ENCODE data around the gene DUOX1. TPM values are rescaled to one million over a fixed set of nuclear protein-coding genes. Genes with fewer than 3 reads are reported as not detected.
A peak's percentile ranks its signal among the peaks of the same experiment; 100 is the strongest.

Gene DUOX1
- total RNA-seq, 1 experiment from 2014 or later = not detected

DNA sequence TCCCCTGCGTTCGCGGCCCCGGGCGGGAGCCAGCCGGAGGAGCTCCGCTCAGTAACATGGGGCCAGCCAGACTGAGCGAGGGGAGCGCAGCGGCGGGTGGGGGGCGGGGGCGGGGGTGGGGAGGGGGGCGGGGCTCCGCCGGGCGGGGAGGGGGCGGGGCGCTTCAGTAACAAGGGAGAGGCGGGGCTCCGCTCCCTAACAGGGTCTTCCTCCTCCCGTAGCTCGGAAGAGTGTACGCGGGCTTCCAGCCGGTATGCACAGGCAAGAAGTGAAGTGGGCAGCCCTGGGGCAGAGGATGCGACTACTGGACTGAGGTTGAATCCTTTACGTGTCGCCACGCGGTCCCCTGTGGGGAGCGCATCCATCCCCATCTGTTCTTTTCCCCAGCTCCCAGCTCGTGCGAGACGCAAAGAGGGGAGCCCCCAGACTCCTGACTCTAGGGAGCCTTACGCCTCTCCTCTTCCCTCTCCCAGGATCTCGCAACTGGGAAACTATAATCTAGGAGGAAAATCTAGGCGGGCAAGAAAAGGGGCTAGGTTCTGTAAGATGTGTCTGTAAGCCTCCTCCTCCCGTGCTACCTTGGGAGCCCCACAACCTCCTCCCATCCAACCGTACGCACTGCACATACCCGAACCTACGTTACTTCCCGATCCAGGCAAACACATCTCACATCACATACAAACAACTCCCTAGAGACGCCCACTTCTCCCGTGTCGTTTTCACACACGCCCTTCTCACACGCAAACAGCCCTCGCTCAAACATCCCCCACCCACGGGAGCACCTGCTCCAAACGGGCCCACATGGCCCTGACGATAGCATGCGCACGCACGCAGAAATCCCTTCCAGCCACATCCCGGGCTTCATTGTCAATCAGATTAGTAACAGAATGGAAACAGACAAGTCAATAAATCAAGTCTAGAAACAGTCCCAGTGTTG is 58.4 kb downstream of the DUOX1 start, which contains the start of gene SHF:
Gene SHF, minus strand, starts transcription at position 73 of the 937 bp plus-strand sequence. Its CDS starts 15 bp downstream, at position 58.
- peak; percentile 47 for DNase-seq (ENCODE audit: low read depth)

DNA sequence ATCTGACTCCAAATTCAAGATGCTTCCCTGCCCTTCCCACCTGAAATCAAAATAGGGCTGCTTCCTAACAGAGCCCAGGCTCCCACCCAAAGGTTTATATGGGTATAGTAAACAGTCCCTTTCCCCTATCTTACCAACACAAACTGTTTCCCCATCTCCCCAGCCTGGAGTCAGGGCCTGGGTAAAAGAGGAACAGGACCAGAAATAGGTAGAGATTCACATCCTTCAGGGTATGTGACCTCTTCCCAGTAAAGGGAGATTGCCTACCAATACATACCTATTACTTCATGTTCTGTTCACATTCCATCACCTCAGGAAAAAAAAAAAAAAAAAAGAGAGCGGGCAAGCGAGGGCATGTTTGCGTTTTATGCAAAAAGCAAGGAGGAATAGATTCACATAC is 67.7 kb downstream of the DUOX1 start:
- no peak for DNase-seq (ENCODE audit: low read depth)

DNA sequence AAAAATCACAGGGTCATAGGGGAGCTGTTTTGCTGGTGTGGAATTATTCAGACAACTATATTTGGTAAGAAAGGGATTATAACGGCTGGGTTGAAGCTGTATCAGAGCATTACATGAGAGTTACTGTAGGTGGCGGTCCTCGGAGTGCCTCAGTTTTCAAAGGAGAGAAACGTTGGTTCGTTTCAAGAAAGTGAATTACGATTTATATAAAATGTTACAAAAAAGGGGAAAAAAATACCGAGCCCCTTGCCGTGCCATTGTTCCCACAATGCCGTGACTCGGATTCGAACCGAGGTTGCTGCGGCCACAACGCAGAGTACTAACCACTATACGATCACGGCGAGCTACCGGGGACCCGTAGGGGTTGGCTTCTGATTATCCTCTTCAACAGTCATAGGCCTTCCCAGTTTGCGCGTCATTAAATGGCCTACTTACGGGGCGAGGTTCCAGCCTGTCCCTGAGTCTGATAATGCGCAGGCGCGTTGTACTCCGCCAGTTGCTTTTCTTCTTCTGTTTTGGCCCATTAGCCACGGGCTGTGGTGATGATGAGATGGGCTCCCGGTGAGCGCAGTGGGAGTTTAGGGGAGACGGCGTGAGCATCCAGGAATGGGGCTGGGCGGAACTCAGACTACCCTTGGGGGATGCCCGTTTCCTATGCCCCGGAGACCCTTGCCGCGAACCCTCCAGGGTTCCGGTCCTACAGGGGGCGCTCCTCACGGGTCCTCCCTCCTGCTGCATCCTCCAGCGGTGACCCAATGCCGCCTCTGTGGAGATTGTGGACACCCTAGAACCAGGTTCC is 68.7 kb downstream of the DUOX1 start:
- DNase-seq (ENCODE audit: low read depth) = peak; percentile 97

DNA sequence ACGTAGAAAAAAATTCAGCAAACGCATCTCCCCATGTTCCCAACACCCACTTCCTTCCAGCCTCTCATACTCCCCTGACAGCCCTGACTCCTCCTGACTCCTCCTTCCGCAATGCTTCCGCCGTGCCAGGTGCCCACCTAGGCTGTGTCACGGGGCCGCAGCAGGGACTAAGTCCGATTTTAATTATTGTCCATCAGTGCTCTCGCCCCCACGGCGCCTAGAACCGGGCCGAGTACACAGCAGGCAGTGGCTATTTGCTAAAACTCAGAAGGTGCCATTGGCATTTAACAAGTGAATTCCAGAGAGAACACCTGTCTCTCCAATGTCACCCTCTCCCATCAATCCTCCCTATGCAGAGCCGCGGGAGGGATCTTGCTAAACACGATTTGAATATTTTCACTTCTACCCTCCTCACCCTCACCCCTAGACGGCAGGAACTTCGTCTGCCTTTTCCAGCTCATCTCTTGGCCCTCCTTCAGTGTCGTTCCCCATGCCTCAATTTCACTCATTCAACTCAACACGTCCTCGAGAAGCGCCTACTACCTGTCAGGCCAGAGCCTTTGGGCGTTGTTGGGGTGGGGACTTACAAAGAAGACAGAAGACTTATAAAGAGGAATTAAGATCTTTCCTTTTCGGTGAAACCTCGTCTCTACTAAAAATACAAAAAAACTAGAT is 69.5 kb downstream of the DUOX1 start:
- no peak for DNase-seq (ENCODE audit: low read depth)

DNA sequence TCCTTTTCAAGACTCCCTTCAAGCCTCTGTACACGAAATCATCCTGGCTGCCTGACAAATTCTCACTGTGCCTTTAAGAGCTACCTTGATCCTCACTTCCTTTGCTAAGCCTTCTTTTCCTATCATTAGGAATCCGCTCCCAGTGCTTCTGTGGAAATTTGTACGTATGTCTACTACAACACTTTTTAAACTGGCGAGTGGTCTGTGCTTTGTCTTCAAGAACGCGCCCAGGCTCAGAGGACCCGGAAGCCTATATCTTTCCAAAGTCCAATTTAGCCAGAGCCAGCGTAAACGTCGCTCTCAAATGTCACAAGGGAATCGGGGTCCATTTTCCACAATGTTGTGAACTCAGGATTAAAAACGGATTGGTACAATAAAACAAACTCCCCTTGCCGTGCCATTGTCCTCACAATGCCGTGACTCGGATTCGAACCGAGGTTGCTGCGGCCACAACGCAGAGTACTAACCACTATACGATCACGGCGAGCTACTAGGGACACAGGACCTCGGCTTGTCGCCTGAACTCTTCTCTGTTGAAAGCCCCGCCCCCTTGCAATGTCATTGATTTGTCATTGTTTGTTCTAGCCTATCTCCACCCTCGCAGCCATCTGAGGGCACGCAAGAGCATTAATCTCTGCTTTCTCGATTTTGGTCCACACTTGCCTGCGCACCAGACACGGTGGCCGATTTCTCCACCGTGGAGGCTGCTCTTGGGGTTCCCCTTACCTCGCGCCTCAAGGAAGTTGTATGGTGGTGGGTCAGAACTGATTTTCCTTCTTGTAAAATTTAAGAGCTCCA is 70.4 kb downstream of the DUOX1 start:
- peak; percentile 96 for DNase-seq (ENCODE audit: low read depth)

DNA sequence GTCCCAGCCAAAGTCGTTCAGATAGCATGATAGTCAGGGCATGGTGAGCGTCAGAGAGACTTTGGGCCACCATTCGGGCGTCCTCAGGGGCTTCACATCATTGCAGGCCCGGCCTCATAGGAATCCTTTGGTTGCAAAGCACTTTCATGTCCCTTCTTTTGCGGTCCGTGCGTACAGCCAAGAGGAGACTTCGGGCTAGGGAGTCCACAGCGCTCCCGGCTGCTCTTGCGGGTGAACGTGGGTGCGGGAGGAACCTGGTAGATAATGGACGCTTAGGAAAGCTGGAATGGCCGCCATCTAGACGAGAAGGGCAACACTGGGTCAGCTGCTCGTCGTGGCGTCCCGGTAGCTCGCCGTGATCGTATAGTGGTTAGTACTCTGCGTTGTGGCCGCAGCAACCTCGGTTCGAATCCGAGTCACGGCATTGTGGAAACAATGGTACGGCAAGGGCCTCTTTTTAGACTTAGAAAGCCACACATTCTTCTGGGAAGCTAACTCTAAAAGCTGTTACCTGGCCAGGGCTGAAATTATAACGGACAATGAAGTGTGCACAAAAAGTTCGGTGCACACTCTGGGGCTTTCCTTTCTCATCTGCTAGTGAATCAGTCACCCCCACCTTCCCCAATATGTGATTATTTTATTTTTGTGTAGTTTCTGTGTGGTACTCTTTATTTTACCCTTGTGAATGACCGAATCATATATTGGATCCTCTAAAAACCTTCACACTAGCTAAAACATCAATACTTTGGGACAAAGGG is 71.2 kb downstream of the DUOX1 start:
- DNase-seq (ENCODE audit: low read depth) = peak; percentile 78

DNA sequence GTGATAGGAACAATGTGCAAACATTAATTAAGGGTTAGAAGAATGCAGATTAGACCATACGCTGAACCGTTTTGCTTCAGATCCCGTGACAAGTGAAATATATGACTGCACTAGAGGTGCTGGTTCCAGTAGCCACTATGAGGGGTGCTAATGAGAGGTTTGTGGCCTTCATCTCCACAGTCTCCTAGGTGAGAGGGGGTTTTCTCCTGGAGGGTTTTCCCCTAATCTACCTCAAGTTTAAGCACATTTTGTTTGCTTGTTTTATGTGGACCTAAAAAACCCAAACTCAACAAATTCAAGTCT is 71.7 kb downstream of the DUOX1 start:
- no peak for DNase-seq (ENCODE audit: low read depth)

DNA sequence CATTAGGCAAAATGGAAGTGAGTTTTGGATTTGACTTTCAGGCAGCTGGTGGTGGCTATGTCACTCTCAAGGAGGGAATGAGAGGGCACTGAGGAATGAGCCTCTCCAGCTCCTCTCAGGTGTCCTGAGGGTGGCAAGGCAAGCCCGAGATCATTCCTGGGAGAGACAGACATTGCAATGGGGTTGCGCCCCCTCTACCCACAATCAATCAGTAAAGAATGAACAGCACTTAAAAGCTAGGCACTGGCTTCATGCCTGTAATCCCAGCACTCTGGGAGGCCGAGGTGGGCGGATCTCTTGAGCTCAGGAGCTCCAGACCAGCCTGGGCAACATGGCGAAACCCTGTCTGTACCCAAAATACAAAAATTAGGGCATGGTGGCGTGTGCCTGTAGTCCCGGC is 72.1 kb downstream of the DUOX1 start:
- DNase-seq (ENCODE audit: low read depth) = no peak

DNA sequence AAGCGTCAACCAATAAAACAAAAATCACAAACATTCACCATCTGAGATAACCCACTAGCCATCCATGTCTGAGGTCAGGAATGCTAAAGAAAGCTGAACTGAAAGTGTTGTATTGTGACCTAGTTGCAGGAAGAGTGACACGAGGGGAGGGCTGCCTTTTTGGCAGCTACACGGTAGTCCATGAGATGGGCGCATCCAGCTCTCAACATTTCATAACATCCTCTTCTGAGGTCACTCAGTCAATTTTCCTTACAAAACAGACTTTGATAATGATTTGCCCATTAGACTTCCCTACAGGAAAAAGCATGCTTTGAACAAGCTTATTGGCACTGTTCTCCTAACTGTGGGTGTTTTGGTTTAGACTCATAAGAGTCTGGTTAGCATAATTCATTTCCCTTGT is 73.4 kb downstream of the DUOX1 start:
- no peak for DNase-seq (ENCODE audit: low read depth)

DNA sequence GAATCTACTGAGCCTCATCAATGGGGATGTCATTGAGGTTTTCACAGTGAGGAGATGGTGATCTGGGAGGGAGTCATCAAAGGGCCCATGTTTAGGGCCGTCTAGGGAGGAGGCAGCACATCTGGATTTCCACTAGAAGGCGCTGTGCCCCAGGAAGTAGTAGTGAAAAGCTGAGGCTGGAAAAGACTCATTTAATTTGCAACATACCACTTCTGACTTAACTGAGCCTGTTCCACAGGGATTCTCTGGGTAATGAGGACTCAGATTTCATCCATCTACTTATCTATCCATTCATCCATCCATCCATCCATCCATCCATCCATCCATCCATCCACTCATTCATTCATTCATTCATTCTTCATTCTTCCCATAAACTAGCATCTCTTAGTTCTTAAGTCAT is 75.4 kb downstream of the DUOX1 start:
- peak; percentile 67 for DNase-seq (ENCODE audit: low read depth)

DNA sequence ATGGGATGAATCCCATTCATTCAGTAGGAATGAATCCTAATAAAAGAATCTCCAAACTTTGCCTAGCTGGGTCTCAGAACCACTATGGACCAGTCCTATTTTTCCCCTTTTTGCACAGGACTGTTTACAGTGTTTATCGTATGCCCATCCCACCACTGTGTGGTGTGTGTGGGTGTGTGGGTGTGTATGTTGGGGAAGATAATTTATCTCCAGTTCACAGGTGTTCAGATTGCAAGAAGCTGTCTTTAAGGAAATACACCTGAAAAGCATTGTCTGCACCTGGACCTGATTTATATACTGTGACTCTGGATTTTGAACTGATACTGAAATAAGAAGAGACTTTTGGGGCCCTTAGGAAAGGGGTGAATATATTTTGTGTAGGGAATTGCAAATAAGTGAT is 82.7 kb downstream of the DUOX1 start:
- DNase-seq (ENCODE audit: low read depth) = no peak

Other genes starting within 250 kb of the DUOX1 start
- gene TERB2, start 173.3 kb upstream of the DUOX1 start, total RNA-seq (2014; rRNA removed; shearing (Covaris generic)) = not detected in 2 replicates
- 29.4 and 33.1 TPM in 2 replicates for gene SORD, start 106.8 kb upstream of the DUOX1 start, total RNA-seq (2014; rRNA removed; shearing (Covaris generic))
- gene DUOX2, start 15.8 kb upstream of the DUOX1 start, total RNA-seq (2014; rRNA removed; shearing (Covaris generic)) = not detected in 2 replicates
- not detected in 2 replicates for gene DUOXA2, start 15.7 kb upstream of the DUOX1 start, total RNA-seq (2014; rRNA removed; shearing (Covaris generic))
- not detected in 2 replicates for gene DUOXA1, start 115 bp upstream of the DUOX1 start, total RNA-seq (2014; rRNA removed; shearing (Covaris generic))
- 2.3 and 4.4 TPM in 2 replicates for gene SHF, start 58.0 kb downstream of the DUOX1 start, total RNA-seq (2014; rRNA removed; shearing (Covaris generic))
- gene SLC28A2, start 122.2 kb downstream of the DUOX1 start, total RNA-seq (2014; rRNA removed; shearing (Covaris generic)) = not detected in 2 replicates
- gene GATM, start 248.6 kb downstream of the DUOX1 start, total RNA-seq (2014; rRNA removed; shearing (Covaris generic)) = 0.68 and 1.4 TPM in 2 replicates

Data from RPMI7951 (cell line).